ENCODE results near the gene ORMDL3.
"Not testable (repeated sequence)": the region's sequence is repeated elsewhere in the genome, so short reads cannot be mapped to it uniquely, and the experiment has no call there.

Gene ORMDL3

GRCh38 chr17:39904990-39905288 is 22.5 kb downstream of the ORMDL3 start:
- no peak for DNase-seq (ENCODE audit: low read depth)
- no peak for TF ChIP-seq CTCF (IDR thresholded peaks at IDR 0.05; ENCODE audit: low read length, missing control alignments)
- no peak overlapping the region for H3K4me3 ChIP-seq (replicated peaks; ENCODE audit: low read depth, low read length)

- no peak overlapping the region for H3K4me3 ChIP-seq (replicated peaks; ENCODE audit: low read depth, low read length)
- TF ChIP-seq CTCF (IDR thresholded peaks at IDR 0.05; ENCODE audit: low read length, missing control alignments): no peak
Measured at GRCh38 chr17:39903158-39903884, 24.1 kb downstream of the ORMDL3 start.

GRCh38 chr17:39902027-39902426 is 25.4 kb downstream of the ORMDL3 start:
- not testable (repeated sequence) for DNase-seq (ENCODE audit: low read depth); H3K4me3 ChIP-seq (replicated peaks; ENCODE audit: low read depth, low read length)

More at GRCh38 chr17:39903158-39903884, 24.1 kb downstream of the ORMDL3 start:
- no peak for DNase-seq (ENCODE audit: low read depth)

GRCh38 chr17:39899215-39899614 is 28.2 kb downstream of the ORMDL3 start:
- H3K4me3 ChIP-seq (replicated peaks; ENCODE audit: low read depth, low read length): no peak overlapping the region
- no peak for TF ChIP-seq CTCF (IDR thresholded peaks at IDR 0.05; ENCODE audit: low read length, missing control alignments)
- no peak for DNase-seq (ENCODE audit: low read depth)

GRCh38 chr17:39898088-39898487 is 29.3 kb downstream of the ORMDL3 start:
- DNase-seq (ENCODE audit: low read depth): no peak
- H3K4me3 ChIP-seq (replicated peaks; ENCODE audit: low read depth, low read length): no peak overlapping the region
- no peak for TF ChIP-seq CTCF (IDR thresholded peaks at IDR 0.05; ENCODE audit: low read length, missing control alignments)

- no peak for DNase-seq (ENCODE audit: low read depth)
- no peak for TF ChIP-seq CTCF (IDR thresholded peaks at IDR 0.05; ENCODE audit: low read length, missing control alignments)
- H3K4me3 ChIP-seq (replicated peaks; ENCODE audit: low read depth, low read length): no peak overlapping the region
Measured at GRCh38 chr17:39894681-39895376, 32.6 kb downstream of the ORMDL3 start.

- DNase-seq (ENCODE audit: low read depth): no peak
- no peak overlapping the region for H3K4me3 ChIP-seq (replicated peaks; ENCODE audit: low read depth, low read length)
- no peak for TF ChIP-seq CTCF (IDR thresholded peaks at IDR 0.05; ENCODE audit: low read length, missing control alignments)
Measured at GRCh38 chr17:39889200-39889599, 38.2 kb downstream of the ORMDL3 start.
